IMR-90 (cell line): ENCODE data around the gene CTDSP2. TPM values are rescaled to one million over a fixed set of nuclear protein-coding genes. Genes with fewer than 3 reads are reported as not detected.

ENCODE experiments used
- ATAC-seq: fragments of 200-7000 bp; cut with Tn5 transposase; 2 replicates; pipeline ENCODE4 v1.9.1; 2020; ENCODE audit warnings: low read depth, mild to moderate bottlenecking, moderate library complexity
- BruUV-seq: library from RNA; stranded (reverse); fragments of 400-500 nt; replicated peaks from 2 replicates; lab custom pipeline; 2021; lab: Mats Ljungman, UMichigan
- CTCF ChIA-PET: fragments of 300-600 bp; formaldehyde crosslinking; extraction: SDS; loops from one replicate; lab custom pipeline; 2021; ENCODE audit warnings: antibody characterized with exemption; lab: Yijun Ruan, JAX
- POLR2A ChIA-PET: fragments of 300-600 bp; sonication (Branson Sonifier 250); formaldehyde crosslinking; loops from one replicate; lab custom pipeline; 2022; ENCODE audit warnings: antibody characterized with exemption; ENCODE audit not compliant: unreplicated experiment; lab: Charles Lee
- DNase-seq: peaks from one replicate; pipeline ENCODE4 v3.0.0; 2013
- H2AFZ ChIP-seq: replicated peaks from 2 replicates; pipeline ENCODE3; 2013; ENCODE audit warnings: low read length, mild to moderate bottlenecking; ENCODE audit not compliant: poor library complexity
- H2AK5ac ChIP-seq: 2 replicates; pipeline ENCODE4 v1.6.1; 2013; ENCODE audit warnings: low read depth, low read length, inconsistent platforms
- H2AK9ac ChIP-seq: replicated peaks from 2 replicates; pipeline ENCODE3; 2013; ENCODE audit warnings: mild to moderate bottlenecking, low read depth, low read length, moderate library complexity; ENCODE audit not compliant: poor library complexity
- H2BK120ac ChIP-seq: 2 replicates; pipeline ENCODE4 v1.6.1; 2013; ENCODE audit warnings: low read depth, low read length, inconsistent platforms
- H2BK15ac ChIP-seq: 3 replicates; pipeline ENCODE4 v1.6.1; 2013; ENCODE audit warnings: low read depth, low read length, inconsistent platforms
- H2BK20ac ChIP-seq: 2 replicates; pipeline ENCODE4 v1.6.1; 2013; ENCODE audit warnings: low read depth, mild to moderate bottlenecking, inconsistent platforms, low read length, moderate library complexity
- H2BK5ac ChIP-seq: 2 replicates; pipeline ENCODE4 v1.6.1; 2013; ENCODE audit warnings: mild to moderate bottlenecking, low read depth, low read length, inconsistent platforms; ENCODE audit not compliant: poor library complexity, severe bottlenecking
- H3K14ac ChIP-seq: replicated peaks from 2 replicates; pipeline ENCODE4 v1.6.1; 2013; ENCODE audit warnings: low read depth, low read length, inconsistent platforms
- H3K18ac ChIP-seq: 2 replicates; pipeline ENCODE4 v1.6.1; 2013; ENCODE audit warnings: low read depth, low read length, control low read depth
- H3K23ac ChIP-seq: 2 replicates; pipeline ENCODE4 v1.6.1; 2013; ENCODE audit warnings: low read depth, low read length, inconsistent platforms
- H3K27ac ChIP-seq: 2 replicates; pipeline ENCODE4 v1.5.1; 2013; ENCODE audit warnings: mild to moderate bottlenecking, control low read depth, low read length; ENCODE audit not compliant: insufficient read depth
- H3K27me3 ChIP-seq: 2 replicates; pipeline ENCODE4 v1.6.1; 2013; ENCODE audit warnings: low read length; ENCODE audit not compliant: control insufficient read depth, insufficient read depth
- H3K36me3 ChIP-seq: 2 replicates; pipeline ENCODE4 v1.6.1; 2013; ENCODE audit warnings: low read length, mixed read lengths; ENCODE audit not compliant: control insufficient read depth, insufficient read depth
- H3K4ac ChIP-seq: 2 replicates; pipeline ENCODE4 v1.6.1; 2013; ENCODE audit warnings: low read depth, low read length, inconsistent platforms
- H3K4me1 ChIP-seq: 2 replicates; pipeline ENCODE4 v1.6.1; 2013; ENCODE audit warnings: low read length, mixed read lengths; ENCODE audit not compliant: control insufficient read depth, insufficient read depth
- H3K4me2 ChIP-seq: 2 replicates; pipeline ENCODE4 v1.6.1; 2013; ENCODE audit warnings: low read depth, mild to moderate bottlenecking, control low read depth, low read length, moderate library complexity
- H3K4me3 ChIP-seq: 2 replicates; pipeline ENCODE4 v1.5.1; 2013; ENCODE audit warnings: low read depth, mild to moderate bottlenecking, control low read depth, low read length, moderate library complexity; ENCODE audit not compliant: insufficient read depth
- H3K56ac ChIP-seq: 2 replicates; pipeline ENCODE4 v1.6.1; 2013; ENCODE audit warnings: low read length, inconsistent platforms; ENCODE audit not compliant: insufficient read depth; ENCODE audit errors: extremely low read depth
- H3K79me1 ChIP-seq, 2 experiments: 2 replicates each; pipeline ENCODE4 v1.6.1; 2013; ENCODE audit warnings: low read length in 2 of 2, inconsistent platforms in 1 of 2, low read depth in 1 of 2
- H3K9ac ChIP-seq: 2 replicates; pipeline ENCODE4 v1.6.1; 2013; ENCODE audit warnings: low read depth, low read length, control low read depth
- H3K9me1 ChIP-seq: 2 replicates; pipeline ENCODE4 v1.6.1; 2013; ENCODE audit warnings: low read length, inconsistent platforms; ENCODE audit not compliant: insufficient read depth
- H3K9me3 ChIP-seq: 2 replicates; pipeline ENCODE4 v1.6.1; 2013; ENCODE audit warnings: low read length; ENCODE audit not compliant: control insufficient read depth, insufficient read depth
- H4K20me1 ChIP-seq: 2 replicates; pipeline ENCODE4 v1.6.1; 2013; ENCODE audit warnings: low read length, inconsistent platforms; ENCODE audit not compliant: insufficient read depth
- H4K5ac ChIP-seq: 2 replicates; pipeline ENCODE4 v1.6.1; 2013; ENCODE audit warnings: mild to moderate bottlenecking, low read depth, low read length, control low read depth
- H4K8ac ChIP-seq, 2 experiments: 2 replicates each; pipeline ENCODE4 v1.6.1; 2013; ENCODE audit warnings: low read depth in 2 of 2, low read length in 2 of 2, control low read depth in 1 of 2, inconsistent platforms in 1 of 2
- H4K91ac ChIP-seq: 2 replicates; pipeline ENCODE4 v1.6.1; 2013; ENCODE audit warnings: low read depth, low read length, inconsistent platforms; ENCODE audit not compliant: insufficient read depth
- BHLHE40 ChIP-seq: fragments of 150-350 bp; IDR thresholded peaks from 2 replicates; pipeline ENCODE4 v1.6.1; 2016; ENCODE audit warnings: mild to moderate bottlenecking, low read depth, low read length
- CEBPB ChIP-seq: IDR thresholded peaks from 2 replicates; pipeline ENCODE4 v1.6.1; 2012; ENCODE audit warnings: low read depth, low read length, improper control_type of control experiment
- CHD1 ChIP-seq: IDR thresholded peaks from 2 replicates; pipeline ENCODE4 v1.6.1; 2012; ENCODE audit warnings: low read depth, low read length, improper control_type of control experiment
- FOS ChIP-seq: fragments of 150-350 bp; IDR thresholded peaks from 2 replicates; pipeline ENCODE4 v1.6.1; 2016; ENCODE audit warnings: low read depth, low read length
- MAFK ChIP-seq: IDR thresholded peaks from 2 replicates; pipeline ENCODE4 v1.6.1; 2012; ENCODE audit warnings: low read depth, low read length, improper control_type of control experiment
- MAZ ChIP-seq: IDR thresholded peaks from 2 replicates; pipeline ENCODE4 v1.6.1; 2012; ENCODE audit warnings: low read depth, mild to moderate bottlenecking, low read length, improper control_type of control experiment, moderate library complexity, borderline replicate concordance
- MXI1 ChIP-seq: IDR thresholded peaks from 2 replicates; pipeline ENCODE4 v1.6.1; 2012; ENCODE audit warnings: low read depth, mild to moderate bottlenecking, low read length, moderate library complexity, borderline replicate concordance
- NFE2L2 ChIP-seq: fragments of 150-350 bp; IDR thresholded peaks from 2 replicates; pipeline ENCODE4 v1.6.1; 2016; ENCODE audit warnings: low read depth, mild to moderate bottlenecking, low read length
- POLR2A ChIP-seq: IDR thresholded peaks from 2 replicates; pipeline ENCODE4 v1.6.1; 2012; ENCODE audit warnings: mild to moderate bottlenecking, low read depth, low read length
- RAD21 ChIP-seq: IDR thresholded peaks from 2 replicates; pipeline ENCODE4 v1.6.1; 2012; ENCODE audit warnings: low read length, improper control_type of control experiment
- RCOR1 ChIP-seq: IDR thresholded peaks from 2 replicates; pipeline ENCODE4 v1.6.1; 2012; ENCODE audit warnings: mild to moderate bottlenecking, low read length, improper control_type of control experiment; ENCODE audit not compliant: insufficient replicate concordance
- RFX5 ChIP-seq: IDR thresholded peaks from 2 replicates; pipeline ENCODE4 v1.8.0; 2012; ENCODE audit warnings: low read depth, mild to moderate bottlenecking, low read length, moderate library complexity
- SMC3 ChIP-seq: fragments of 150-350 bp; IDR thresholded peaks from 2 replicates; pipeline ENCODE4 v1.6.1; 2016; ENCODE audit warnings: low read depth, mild to moderate bottlenecking, antibody characterized with exemption, low read length, moderate library complexity
- USF2 ChIP-seq: fragments of 150-350 bp; IDR thresholded peaks from 2 replicates; pipeline ENCODE4 v1.6.1; 2017; ENCODE audit warnings: mild to moderate bottlenecking, antibody characterized with exemption, low read length, low read depth
- WGBS, 2 experiments: methylation state at CpG; one replicate each; pipeline versions ENCODE4 v1.1.5 to v1.1.7; 2013; ENCODE audit warnings: missing lambda C conversion rate in 2 of 2; ENCODE audit not compliant: insufficient read length in 1 of 2; ENCODE audit errors: extremely low coverage in 2 of 2; 5-methylcytosine and 5-hydroxymethylcytosine counted together
- dilution Hi-C: fragments of 300-500 bp; cut with HindIII; formaldehyde crosslinking; loops from one replicate; pipeline ENCODE4 v1.14.3; 2018; ENCODE audit warnings: low sequenced_read_pairs; ENCODE audit not compliant: unreplicated experiment
- in situ Hi-C: fragments of 300-500 bp; cut with MboI; formaldehyde crosslinking; loops from 3 replicates; pipeline ENCODE4 v1.14.3; 2019; ENCODE audit warnings: low sequenced_read_pairs, inconsistent platforms, mixed read lengths
- intact Hi-C: fragments of 100-400 bp; cut with micrococcal nuclease; formaldehyde crosslinking; loops from 2 replicates; pipeline ENCODE4 v1.10.0; 2022
- polyA plus RNA-seq, 3 experiments: library from polyadenylated mRNA; depleted of rRNA; stranded (reverse); fragments of >200 nt; gene quantifications; 2 replicates each; pipeline ENCODE4 v1.2.3, GENCODE V29; 2012; ENCODE audit warnings: low replicate concordance in 1 of 3
- total RNA-seq: library from RNA; depleted of rRNA; stranded (reverse); fragments of >200 nt; gene quantifications from 2 replicates; pipeline ENCODE4 v1.2.3, GENCODE V29; 2012
- TF ChIP-seq, protein P1 (sequence below): conservative IDR thresholded peaks from 2 replicates; pipeline ENCODE4 v1.5.1; 2012; ENCODE audit warnings: mild to moderate bottlenecking, low read depth, low read length, improper control_type of control experiment
- TF ChIP-seq, protein P2 (sequence below): fragments of 150-350 bp; IDR thresholded peaks from 2 replicates; pipeline ENCODE4 v1.6.1; 2016; ENCODE audit warnings: low read depth, mild to moderate bottlenecking, low read length, moderate library complexity, borderline replicate concordance

The CTDSP2 gene
- total and polyA plus RNA-seq, 2 of the 4 experiments (the other 2 are of a cell fraction), result 114 to 156 TPM

GRCh38 chr12:57808351-57808750 is 38.2 kb downstream of the CTDSP2 start:
- WGBS, 2 experiments, result 94% methylated on average over 3 of the region's 5 CpGs; no CpG with 5 or more reads in 1 of the 2 experiments
- CTCF ChIA-PET, result interaction anchor here (0.6 kb wide), 1 partner anchor 95 kb away, joined by 3 read pairs; no protein-coding TSS in a partner anchor
- no peak overlapping the region for H2BK120ac ChIP-seq

More at GRCh38 chr12:57808351-57808750, 38.2 kb downstream of the CTDSP2 start:
- Histone ChIP-seq H3K9ac (no peak overlapping the region), H4K8ac (no peak overlapping the region), H3K56ac (no peak overlapping the region), H2AK9ac (no peak overlapping the region), H4K20me1 (no peaks in the 10 kb centered on the region; the same call in 1 of the 2 replicates), H3K9me3 (no peaks in the 10 kb centered on the region), H3K4ac (no peak overlapping the region), H3K23ac (no peak overlapping the region), H3K36me3 (peaks cover 43% of the 10 kb centered on the region), H3K27ac (no peak overlapping the region), H2BK15ac (no peak overlapping the region), H2BK20ac (no peak overlapping the region), H4K91ac (no peak overlapping the region), H3K14ac (no peak overlapping the region), H3K4me2 (no peak overlapping the region), H2AK5ac (no peak overlapping the region), H3K4me3 (no peak overlapping the region), H2AFZ (no peak overlapping the region), H3K9me1 (peaks cover 7% of the 10 kb centered on the region), H3K18ac (no peak overlapping the region), H4K5ac (no peak overlapping the region), H3K4me1 (peaks cover 3% of the 10 kb centered on the region; the same call in 1 of the 2 replicates), H3K79me1 (no peaks in the 10 kb centered on the region), H2BK5ac (no peak overlapping the region), H3K27me3 (no peaks in the 10 kb centered on the region)
- no TSS peak for BruUV-seq
- dilution Hi-C loops, result no loop called here
- no peak for TF ChIP-seq CHD1
- TF ChIP-seq MAZ, result no peak
- TF ChIP-seq RFX5, result no peak
- TF ChIP-seq, protein P1, sequence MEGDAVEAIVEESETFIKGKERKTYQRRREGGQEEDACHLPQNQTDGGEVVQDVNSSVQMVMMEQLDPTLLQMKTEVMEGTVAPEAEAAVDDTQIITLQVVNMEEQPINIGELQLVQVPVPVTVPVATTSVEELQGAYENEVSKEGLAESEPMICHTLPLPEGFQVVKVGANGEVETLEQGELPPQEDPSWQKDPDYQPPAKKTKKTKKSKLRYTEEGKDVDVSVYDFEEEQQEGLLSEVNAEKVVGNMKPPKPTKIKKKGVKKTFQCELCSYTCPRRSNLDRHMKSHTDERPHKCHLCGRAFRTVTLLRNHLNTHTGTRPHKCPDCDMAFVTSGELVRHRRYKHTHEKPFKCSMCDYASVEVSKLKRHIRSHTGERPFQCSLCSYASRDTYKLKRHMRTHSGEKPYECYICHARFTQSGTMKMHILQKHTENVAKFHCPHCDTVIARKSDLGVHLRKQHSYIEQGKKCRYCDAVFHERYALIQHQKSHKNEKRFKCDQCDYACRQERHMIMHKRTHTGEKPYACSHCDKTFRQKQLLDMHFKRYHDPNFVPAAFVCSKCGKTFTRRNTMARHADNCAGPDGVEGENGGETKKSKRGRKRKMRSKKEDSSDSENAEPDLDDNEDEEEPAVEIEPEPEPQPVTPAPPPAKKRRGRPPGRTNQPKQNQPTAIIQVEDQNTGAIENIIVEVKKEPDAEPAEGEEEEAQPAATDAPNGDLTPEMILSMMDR, result no peak
- TF ChIP-seq USF2, result no peak
- TF ChIP-seq NFE2L2, result no peak
- TF ChIP-seq, protein P2, sequence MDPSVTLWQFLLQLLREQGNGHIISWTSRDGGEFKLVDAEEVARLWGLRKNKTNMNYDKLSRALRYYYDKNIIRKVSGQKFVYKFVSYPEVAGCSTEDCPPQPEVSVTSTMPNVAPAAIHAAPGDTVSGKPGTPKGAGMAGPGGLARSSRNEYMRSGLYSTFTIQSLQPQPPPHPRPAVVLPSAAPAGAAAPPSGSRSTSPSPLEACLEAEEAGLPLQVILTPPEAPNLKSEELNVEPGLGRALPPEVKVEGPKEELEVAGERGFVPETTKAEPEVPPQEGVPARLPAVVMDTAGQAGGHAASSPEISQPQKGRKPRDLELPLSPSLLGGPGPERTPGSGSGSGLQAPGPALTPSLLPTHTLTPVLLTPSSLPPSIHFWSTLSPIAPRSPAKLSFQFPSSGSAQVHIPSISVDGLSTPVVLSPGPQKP, result no peak
- TF ChIP-seq RAD21, result no peak
- no peak for TF ChIP-seq CEBPB
- TF ChIP-seq POLR2A, result no peak
- no peak for TF ChIP-seq MAFK
- TF ChIP-seq SMC3, result no peak
- no peak for TF ChIP-seq RCOR1
- TF ChIP-seq BHLHE40, result no peak
- TF ChIP-seq MXI1, result no peak
- no peak for TF ChIP-seq FOS
- POLR2A ChIA-PET, result no interaction called here
- ATAC-seq, result no peak
- DNase-seq, result no peak
- in situ Hi-C loops, result no loop called here
- intact Hi-C loops, result no loop called here
